SK-N-SH treated with all-trans-retinoic acid at 6 μM for 48 hours (cell line): ENCODE measurements around the gene MTREX.
"Not testable (repeated sequence)": the region's sequence is repeated elsewhere in the genome, so short reads cannot be mapped to it uniquely, and the experiment has no call there.

Experiments used
- CSDC2 ChIP-seq: fragments of 250-450 bp; sonication (Bioruptor Pico); IDR thresholded peaks from 2 replicates; pipeline ENCODE4 v1.5.0; 2020; ENCODE audit warnings: mild to moderate bottlenecking, moderate library complexity
- PATZ1 ChIP-seq: fragments of 250-450 bp; sonication (Bioruptor Pico); IDR thresholded peaks from 2 replicates; pipeline ENCODE4 v1.8.0; 2020; ENCODE audit warnings: mild to moderate bottlenecking, moderate library complexity, borderline replicate concordance
- POU6F1 ChIP-seq: fragments of 250-450 bp; sonication (Bioruptor Pico); IDR thresholded peaks from 2 replicates; pipeline ENCODE4 v1.8.0; 2021; ENCODE audit warnings: low read depth, mild to moderate bottlenecking, moderate library complexity, borderline replicate concordance
- RARB ChIP-seq: fragments of 250-450 bp; sonication (Bioruptor Pico); IDR thresholded peaks from 2 replicates; pipeline ENCODE4 v1.8.0; 2021; ENCODE audit warnings: mild to moderate bottlenecking, moderate library complexity
- TCF4 ChIP-seq: fragments of 250-450 bp; sonication (Bioruptor Pico); IDR thresholded peaks from 2 replicates; pipeline ENCODE4 v1.8.0; 2021; ENCODE audit warnings: mild to moderate bottlenecking, moderate library complexity, borderline replicate concordance
- ZFP30 ChIP-seq: fragments of 450-650 bp; formaldehyde crosslinking; IDR thresholded peaks from 2 replicates; pipeline ENCODE4 v1.5.0; 2022; ENCODE audit warnings: mild to moderate bottlenecking, moderate library complexity

- TF ChIP-seq RARB, PATZ1, ZFP30, POU6F1, TCF4, CSDC2 (CRISPR knock-in tag): not testable (repeated sequence)
Observed at GRCh38 chr5:55318237-55318636, 10.4 kb downstream of the MTREX start.
